H9 (cell line): ENCODE results near the gene FNDC8. TPM values are rescaled to one million over a fixed set of nuclear protein-coding genes. Genes with fewer than 3 reads are reported as not detected.

Source experiments
- DNase-seq: peaks from one replicate; pipeline ENCODE4 v3.0.0-alpha.2; 2017
- H2AFZ ChIP-seq: one replicate; pipeline ENCODE4 v1.6.1; 2013; ENCODE audit warnings: mild to moderate bottlenecking, low read length, control low read depth, moderate library complexity
- H2AK5ac ChIP-seq: 2 replicates; pipeline ENCODE4 v1.6.1; 2013; ENCODE audit warnings: low read length, control low read depth, mixed read lengths; ENCODE audit not compliant: insufficient read length
- H2BK120ac ChIP-seq: one replicate; pipeline ENCODE4 v1.6.1; 2013; ENCODE audit warnings: low read depth, mild to moderate bottlenecking, low read length, control low read depth, inconsistent platforms; ENCODE audit not compliant: poor library complexity, severe bottlenecking
- H2BK12ac ChIP-seq: 2 replicates; pipeline ENCODE4 v1.6.1; 2013; ENCODE audit warnings: low read length, control low read depth, mixed read lengths, low read depth; ENCODE audit not compliant: insufficient read length
- H2BK15ac ChIP-seq: 2 replicates; pipeline ENCODE4 v1.6.1; 2013; ENCODE audit warnings: low read depth, low read length, control low read depth
- H2BK20ac ChIP-seq: one replicate; pipeline ENCODE4 v1.6.1; 2013; ENCODE audit warnings: low read depth, mild to moderate bottlenecking, low read length, control low read depth, inconsistent platforms; ENCODE audit not compliant: poor library complexity, severe bottlenecking
- H2BK5ac ChIP-seq: 2 replicates; pipeline ENCODE4 v1.6.1; 2013; ENCODE audit warnings: low read length, control low read depth, mixed read lengths; ENCODE audit not compliant: insufficient read length
- H3K14ac ChIP-seq: 2 replicates; pipeline ENCODE4 v1.6.1; 2013; ENCODE audit warnings: low read length, control low read depth; ENCODE audit not compliant: insufficient read depth
- H3K18ac ChIP-seq: 2 replicates; pipeline ENCODE4 v1.6.1; 2013; ENCODE audit warnings: low read depth, mild to moderate bottlenecking, mixed read lengths, low read length, control low read depth; ENCODE audit not compliant: insufficient read length
- H3K23ac ChIP-seq: 2 replicates; pipeline ENCODE4 v1.6.1; 2013; ENCODE audit warnings: low read length, control low read depth, mixed read lengths, low read depth; ENCODE audit not compliant: insufficient read length
- H3K23me2 ChIP-seq: 2 replicates; pipeline ENCODE4 v1.6.1; 2013; ENCODE audit warnings: low read depth, mild to moderate bottlenecking, mixed read lengths, low read length, control low read depth; ENCODE audit not compliant: insufficient read length, poor library complexity, severe bottlenecking
- H3K27ac ChIP-seq: 2 replicates; pipeline ENCODE4 v1.5.1; 2013; ENCODE audit warnings: low read length, control low read depth, mixed read lengths, low read depth; ENCODE audit not compliant: insufficient read length
- H3K27me3 ChIP-seq: 2 replicates; pipeline ENCODE4 v1.6.1; 2013; ENCODE audit warnings: low read length, control low read depth, inconsistent platforms; ENCODE audit not compliant: insufficient read depth
- H3K4ac ChIP-seq: 2 replicates; pipeline ENCODE4 v1.6.1; 2013; ENCODE audit warnings: low read depth, mild to moderate bottlenecking, control low read depth, inconsistent platforms, low read length, moderate library complexity
- H3K4me1 ChIP-seq: 2 replicates; pipeline ENCODE4 v1.6.1; 2013; ENCODE audit warnings: low read length, control low read depth, inconsistent platforms; ENCODE audit not compliant: insufficient read depth
- H3K4me2 ChIP-seq: 2 replicates; pipeline ENCODE4 v1.6.1; 2013; ENCODE audit warnings: low read length, control low read depth, mixed read lengths; ENCODE audit not compliant: insufficient read length, insufficient read depth
- H3K56ac ChIP-seq: 2 replicates; pipeline ENCODE4 v1.6.1; 2013; ENCODE audit warnings: low read depth, mild to moderate bottlenecking, mixed read lengths, low read length, control low read depth; ENCODE audit not compliant: insufficient read length
- H3K79me1 ChIP-seq: 2 replicates; pipeline ENCODE4 v1.6.1; 2013; ENCODE audit warnings: low read depth, mild to moderate bottlenecking, moderate library complexity, low read length, control low read depth, inconsistent platforms; ENCODE audit not compliant: insufficient read depth, poor library complexity, severe bottlenecking
- H3K79me2 ChIP-seq: 2 replicates; pipeline ENCODE4 v1.6.1; 2013; ENCODE audit warnings: low read length, control low read depth, inconsistent platforms; ENCODE audit not compliant: insufficient read depth
- H3K9ac ChIP-seq: 2 replicates; pipeline ENCODE4 v1.6.1; 2013; ENCODE audit warnings: low read length, control low read depth, mixed read lengths; ENCODE audit not compliant: insufficient read length; ENCODE audit errors: extremely low read depth
- H3K9me3 ChIP-seq: one replicate; pipeline ENCODE4 v1.6.1; 2013; ENCODE audit warnings: low read depth, low read length, inconsistent platforms; ENCODE audit not compliant: control insufficient read depth
- H3T11ph ChIP-seq: one replicate; pipeline ENCODE4 v1.6.1; 2013; ENCODE audit warnings: mild to moderate bottlenecking, low read length, control low read depth, inconsistent platforms
- H4K20me1 ChIP-seq: one replicate; pipeline ENCODE4 v1.6.1; 2013; ENCODE audit not compliant: control insufficient read depth, insufficient read length, insufficient read depth
- H4K5ac ChIP-seq: 2 replicates; pipeline ENCODE4 v1.6.1; 2013; ENCODE audit warnings: low read depth, mild to moderate bottlenecking, mixed read lengths, low read length, control low read depth; ENCODE audit not compliant: insufficient read length
- H4K8ac ChIP-seq: replicated peaks from 2 replicates; pipeline ENCODE4 v1.6.1; 2013; ENCODE audit warnings: low read length, control low read depth, mixed read lengths, low read depth; ENCODE audit not compliant: insufficient read length
- H4K91ac ChIP-seq: 2 replicates; pipeline ENCODE4 v1.6.1; 2013; ENCODE audit warnings: low read depth, mild to moderate bottlenecking, moderate library complexity, mixed read lengths, low read length, control low read depth; ENCODE audit not compliant: insufficient read length
- H3K27ac Mint-ChIP-seq, 3 experiments: 2 replicates in 2 of 3; 3 replicates in 1 of 3; pipeline ENCODE4 v1.8.0; 2020 to 2021; ENCODE audit warnings: mixed read lengths in 3 of 3, mild to moderate bottlenecking in 1 of 3, moderate library complexity in 1 of 3
- H3K27me3 Mint-ChIP-seq: 2 replicates; pipeline ENCODE4 v1.8.0; 2021; ENCODE audit warnings: low read depth, mild to moderate bottlenecking, moderate library complexity, mixed read lengths
- H3K36me3 Mint-ChIP-seq, 3 experiments: 2 replicates in 2 of 3; 3 replicates in 1 of 3; pipeline ENCODE4 v1.8.0; 2020 to 2021; ENCODE audit warnings: low read depth in 3 of 3, mixed read lengths in 3 of 3; ENCODE audit not compliant: insufficient read depth in 1 of 3
- H3K4me1 Mint-ChIP-seq, 2 experiments: 2 replicates each; pipeline ENCODE4 v1.8.0; 2020; ENCODE audit warnings: mixed read lengths in 2 of 2
- H3K4me3 Mint-ChIP-seq, 2 experiments: 2 replicates in 1 of 2; 3 replicates in 1 of 2; pipeline ENCODE4 v1.8.0; 2020 to 2021; ENCODE audit warnings: mild to moderate bottlenecking in 2 of 2, mixed read lengths in 2 of 2, moderate library complexity in 1 of 2
- H3K9me3 Mint-ChIP-seq, 2 experiments: 2 replicates in 1 of 2; 3 replicates in 1 of 2; pipeline ENCODE4 v1.8.0; 2020; ENCODE audit warnings: mild to moderate bottlenecking in 2 of 2, mixed read lengths in 2 of 2, moderate library complexity in 1 of 2
- CTCF ChIP-seq: fragments of 200-600 bp; sonication (generic); conservative IDR thresholded peaks from 3 replicates; pipeline ENCODE4 v1.8.0; 2021; ENCODE audit warnings: antibody characterized with exemption, mild to moderate bottlenecking
- WGBS: extraction: QIAGEN DNeasy Blood & Tissue Kit; methylation state at CpG from one replicate; pipeline ENCODE4 v1.1.7; 2013; ENCODE audit warnings: missing lambda C conversion rate, low lambda C conversion rate, mixed read lengths; ENCODE audit not compliant: insufficient read length; ENCODE audit errors: extremely low coverage; 5-methylcytosine and 5-hydroxymethylcytosine counted together
- total RNA-seq: library from RNA; stranded (reverse); gene quantifications from 2 replicates; pipeline ENCODE4 v1.2.1, GENCODE V29; 2021

The FNDC8 gene
- total RNA-seq, 1 experiment from 2014 or later, result not detected

GRCh38 chr17:35086931-35087573, 34.4 kb upstream of the FNDC8 start:
- H2BK20ac ChIP-seq, result no peak overlapping the region
- H3K36me3 Mint-ChIP-seq, result no peaks in the 10 kb centered on the region
- H3K18ac ChIP-seq, result no peak overlapping the region
- no peak overlapping the region for H3K27ac ChIP-seq
- no peak overlapping the region for H3K14ac ChIP-seq
- no peak overlapping the region for H3K56ac ChIP-seq
- no peaks in the 10 kb centered on the region for H3K79me1 ChIP-seq
- WGBS, result no CpG with 5 or more reads among the region's 8 CpGs
- TF ChIP-seq CTCF, result no peak
- peaks cover 5% of the 10 kb centered on the region; the same call in 1 of the 2 replicates for H3K4me1 ChIP-seq
- no peak overlapping the region for H2BK120ac ChIP-seq
- no peak overlapping the region for H2BK12ac ChIP-seq
- H3T11ph ChIP-seq, result no peak overlapping the region
- H3K9me3 Mint-ChIP-seq, result no peaks in the 10 kb centered on the region
- H3K27me3 Mint-ChIP-seq, result no peaks in the 10 kb centered on the region; the same call in 1 of the 2 replicates
- no peak overlapping the region for H2BK5ac ChIP-seq
- no peak overlapping the region for H3K4ac ChIP-seq
- H3K27ac Mint-ChIP-seq, result no peak overlapping the region; a peak in 1 of 7 replicates
- no peaks in the 10 kb centered on the region for H4K20me1 ChIP-seq
- no peak overlapping the region for H4K91ac ChIP-seq
- H3K4me1 Mint-ChIP-seq, result peaks cover 55 to 56% of the 10 kb centered on the region in 2 experiments
- H3K4me2 ChIP-seq, result no peak overlapping the region
- no peak overlapping the region for H2AFZ ChIP-seq
- no peaks in the 10 kb centered on the region; the same call in 1 of the 2 replicates for H3K79me2 ChIP-seq
- H3K23ac ChIP-seq, result no peak overlapping the region
- H2AK5ac ChIP-seq, result no peak overlapping the region
- H2BK15ac ChIP-seq, result no peak overlapping the region
- no peak overlapping the region for H4K5ac ChIP-seq
- H3K27me3 ChIP-seq, result no peaks in the 10 kb centered on the region
- H3K9me3 ChIP-seq, result no peaks in the 10 kb centered on the region
- H4K8ac ChIP-seq, result no peak overlapping the region
- no peak overlapping the region for H3K9ac ChIP-seq
- no peak for DNase-seq
- peak overlapping the region; percentile 81 to 92 for H3K4me3 Mint-ChIP-seq
- H3K23me2 ChIP-seq, result peaks cover 15% of the 10 kb centered on the region
